ENCODE measurements around the gene IGFBP2.

- no peak for TF ChIP-seq CTCF (IDR thresholded peaks at IDR 0.05)
- TF ChIP-seq POLR2AphosphoS5 (IDR thresholded peaks at IDR 0.05; ENCODE audit: low read depth, low read length) = no peak
- TF ChIP-seq, protein P1, sequence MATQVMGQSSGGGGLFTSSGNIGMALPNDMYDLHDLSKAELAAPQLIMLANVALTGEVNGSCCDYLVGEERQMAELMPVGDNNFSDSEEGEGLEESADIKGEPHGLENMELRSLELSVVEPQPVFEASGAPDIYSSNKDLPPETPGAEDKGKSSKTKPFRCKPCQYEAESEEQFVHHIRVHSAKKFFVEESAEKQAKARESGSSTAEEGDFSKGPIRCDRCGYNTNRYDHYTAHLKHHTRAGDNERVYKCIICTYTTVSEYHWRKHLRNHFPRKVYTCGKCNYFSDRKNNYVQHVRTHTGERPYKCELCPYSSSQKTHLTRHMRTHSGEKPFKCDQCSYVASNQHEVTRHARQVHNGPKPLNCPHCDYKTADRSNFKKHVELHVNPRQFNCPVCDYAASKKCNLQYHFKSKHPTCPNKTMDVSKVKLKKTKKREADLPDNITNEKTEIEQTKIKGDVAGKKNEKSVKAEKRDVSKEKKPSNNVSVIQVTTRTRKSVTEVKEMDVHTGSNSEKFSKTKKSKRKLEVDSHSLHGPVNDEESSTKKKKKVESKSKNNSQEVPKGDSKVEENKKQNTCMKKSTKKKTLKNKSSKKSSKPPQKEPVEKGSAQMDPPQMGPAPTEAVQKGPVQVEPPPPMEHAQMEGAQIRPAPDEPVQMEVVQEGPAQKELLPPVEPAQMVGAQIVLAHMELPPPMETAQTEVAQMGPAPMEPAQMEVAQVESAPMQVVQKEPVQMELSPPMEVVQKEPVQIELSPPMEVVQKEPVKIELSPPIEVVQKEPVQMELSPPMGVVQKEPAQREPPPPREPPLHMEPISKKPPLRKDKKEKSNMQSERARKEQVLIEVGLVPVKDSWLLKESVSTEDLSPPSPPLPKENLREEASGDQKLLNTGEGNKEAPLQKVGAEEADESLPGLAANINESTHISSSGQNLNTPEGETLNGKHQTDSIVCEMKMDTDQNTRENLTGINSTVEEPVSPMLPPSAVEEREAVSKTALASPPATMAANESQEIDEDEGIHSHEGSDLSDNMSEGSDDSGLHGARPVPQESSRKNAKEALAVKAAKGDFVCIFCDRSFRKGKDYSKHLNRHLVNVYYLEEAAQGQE (IDR thresholded peaks at IDR 0.05; ENCODE audit: insufficient read depth in 1 of 2, low read depth in 2 of 2, low read length in 1 of 2) = no peak
- TF ChIP-seq TCF7L2 (IDR thresholded peaks at IDR 0.05; ENCODE audit: low read depth, low read length) = no peak
Measured at GRCh38 chr2:216673609-216674008, 40.4 kb downstream of the IGFBP2 start.
